NCI-H128 (cell line): Measurements from ENCODE around the gene ACBD5.
"Not testable (repeated sequence)": the region's sequence is repeated elsewhere in the genome, so short reads cannot be mapped to it uniquely, and the experiment has no call there.

Experiments used
- DNase-seq: peaks from one replicate; lab custom pipeline; 2025; ENCODE audit not compliant: unreplicated experiment; lab: John Stamatoyannopoulos, UW

ACBD5 gene

GRCh38 chr10:27240212-27241009 lies at the start of gene ACBD5:
Gene ACBD5, minus strand, starts transcription at chr10:27240797. Its CDS starts 109 bp downstream, at chr10:27240688.
- DNase-seq: peak; percentile 33

GRCh38 chr10:27285093-27285492 lies 44.5 kb upstream of the ACBD5 start:
- DNase-seq: no peak

GRCh38 chr10:27276581-27276980 lies 36.0 kb upstream of the ACBD5 start:
- DNase-seq: no peak

- not testable (repeated sequence) for DNase-seq
Measured at GRCh38 chr10:27266025-27266424, 25.4 kb upstream of the ACBD5 start.

- DNase-seq: not testable (repeated sequence)
Measured at GRCh38 chr10:27262788-27263187, 22.2 kb upstream of the ACBD5 start.

- DNase-seq: no peak
Measured at GRCh38 chr10:27258838-27259812, 18.5 kb upstream of the ACBD5 start.

- no peak for DNase-seq
Measured at GRCh38 chr10:27258492-27258837, 17.9 kb upstream of the ACBD5 start.

- no peak for DNase-seq
Measured at GRCh38 chr10:27256299-27257189, 15.9 kb upstream of the ACBD5 start.

- no peak for DNase-seq
Measured at GRCh38 chr10:27253576-27253975, 13.0 kb upstream of the ACBD5 start.

- DNase-seq: no peak
Measured at GRCh38 chr10:27252267-27253000, 11.8 kb upstream of the ACBD5 start.

GRCh38 chr10:27251554-27251953 lies 11.0 kb upstream of the ACBD5 start:
- no peak for DNase-seq

- no peak for DNase-seq
Measured at GRCh38 chr10:27248215-27248614, 7.6 kb upstream of the ACBD5 start.

GRCh38 chr10:27247441-27247840 lies 6.8 kb upstream of the ACBD5 start:
- no peak for DNase-seq

- DNase-seq: no peak
Measured at GRCh38 chr10:27247006-27247405, 6.4 kb upstream of the ACBD5 start.

- no peak for DNase-seq
Measured at GRCh38 chr10:27245836-27246235, 5.2 kb upstream of the ACBD5 start.

GRCh38 chr10:27244976-27245375 lies 4.4 kb upstream of the ACBD5 start:
- no peak for DNase-seq

GRCh38 chr10:27242951-27243551 lies 2.5 kb upstream of the ACBD5 start:
- no peak for DNase-seq

- no peak for DNase-seq
Measured at GRCh38 chr10:27242473-27242950, 1.9 kb upstream of the ACBD5 start.

GRCh38 chr10:27241652-27242472 lies 1.3 kb upstream of the ACBD5 start:
- peak; percentile 67 for DNase-seq
